ENCODE measurements around the gene SAMD14. TPM values are rescaled to one million over a fixed set of nuclear protein-coding genes. Genes with fewer than 3 reads are reported as not detected.

Gene SAMD14
- total and polyA plus RNA-seq, 3 donors from 2014 or later: 3.2 to 5.2 (median 3.3) TPM

DNA sequence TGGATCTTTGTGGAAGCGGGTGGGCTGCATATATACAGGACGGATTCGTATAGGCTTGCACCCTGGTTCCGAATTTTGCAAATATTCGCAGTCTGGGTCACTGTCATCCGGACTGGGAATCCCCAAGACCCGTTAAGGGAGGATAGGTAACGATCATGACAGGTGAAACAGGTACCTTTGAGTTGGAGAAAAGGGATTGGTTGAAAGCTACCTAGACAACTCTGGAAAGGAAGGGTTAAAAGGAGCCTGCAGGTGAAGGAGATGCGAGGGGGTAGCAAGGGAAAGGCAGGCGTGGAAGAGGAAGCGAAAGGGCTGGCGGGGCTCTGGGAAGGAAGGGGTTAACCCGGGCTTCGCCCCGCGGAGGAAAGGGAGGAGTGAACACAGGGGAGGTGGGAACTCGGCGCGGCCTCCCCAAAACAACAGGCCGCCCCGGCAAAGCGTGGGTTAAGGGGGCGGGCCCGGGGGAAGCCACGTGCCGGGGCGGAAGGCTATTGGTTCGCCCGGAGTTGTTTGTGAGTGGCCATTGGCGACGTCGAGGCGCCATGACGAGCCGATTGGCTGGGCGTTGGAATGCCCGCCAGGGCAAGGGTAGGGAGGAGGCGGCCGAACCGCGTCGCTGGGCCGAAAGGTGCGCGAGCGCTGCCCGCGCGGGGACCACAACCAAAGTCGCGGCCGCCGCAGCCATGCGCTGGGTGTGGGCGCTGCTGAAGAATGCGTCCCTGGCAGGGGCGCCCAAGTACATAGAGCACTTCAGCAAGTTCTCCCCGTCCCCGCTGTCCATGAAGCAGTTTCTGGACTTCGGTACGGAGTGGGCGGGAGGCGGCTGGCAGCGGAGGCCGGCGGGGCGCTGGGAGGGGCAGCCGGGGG, 35.0 kb downstream of the SAMD14 start, which contains the start of gene PDK2:
Gene PDK2 (plus strand): TSS at position 599 of the 867 bp plus-strand sequence. CDS start 85 bp downstream, at position 684.
- peak; percentile 96 for DNase-seq
- Histone ChIP-seq H3K9me3 (no peaks in the 10 kb centered on the region), H3K4me1 (peaks cover 15% of the 10 kb centered on the region), H3K4me3 (peak within 1 kb of the TSS; percentile 94 to 98), H3K36me3 (ENCODE audit: low read depth, missing control alignments) (no peaks in the 10 kb centered on the region), H3K27ac (peak within 1 kb of the TSS; percentile 87 to 88), H3K27me3 (no peaks in the 10 kb centered on the region)
- intact Hi-C loops (cut with DNase I; ENCODE audit: low total_unique reads): no loop called here
- TF ChIP-seq POLR2A (IDR thresholded peaks at IDR 0.05): no peak
- TF ChIP-seq, protein P1, sequence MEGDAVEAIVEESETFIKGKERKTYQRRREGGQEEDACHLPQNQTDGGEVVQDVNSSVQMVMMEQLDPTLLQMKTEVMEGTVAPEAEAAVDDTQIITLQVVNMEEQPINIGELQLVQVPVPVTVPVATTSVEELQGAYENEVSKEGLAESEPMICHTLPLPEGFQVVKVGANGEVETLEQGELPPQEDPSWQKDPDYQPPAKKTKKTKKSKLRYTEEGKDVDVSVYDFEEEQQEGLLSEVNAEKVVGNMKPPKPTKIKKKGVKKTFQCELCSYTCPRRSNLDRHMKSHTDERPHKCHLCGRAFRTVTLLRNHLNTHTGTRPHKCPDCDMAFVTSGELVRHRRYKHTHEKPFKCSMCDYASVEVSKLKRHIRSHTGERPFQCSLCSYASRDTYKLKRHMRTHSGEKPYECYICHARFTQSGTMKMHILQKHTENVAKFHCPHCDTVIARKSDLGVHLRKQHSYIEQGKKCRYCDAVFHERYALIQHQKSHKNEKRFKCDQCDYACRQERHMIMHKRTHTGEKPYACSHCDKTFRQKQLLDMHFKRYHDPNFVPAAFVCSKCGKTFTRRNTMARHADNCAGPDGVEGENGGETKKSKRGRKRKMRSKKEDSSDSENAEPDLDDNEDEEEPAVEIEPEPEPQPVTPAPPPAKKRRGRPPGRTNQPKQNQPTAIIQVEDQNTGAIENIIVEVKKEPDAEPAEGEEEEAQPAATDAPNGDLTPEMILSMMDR (IDR thresholded peaks at IDR 0.05): peak in 2 of 3 experiments; percentile 7 to 17
- WGBS, 2 donors: 0% methylated on average over 33 to 68 of the region's 68 CpGs

DNA sequence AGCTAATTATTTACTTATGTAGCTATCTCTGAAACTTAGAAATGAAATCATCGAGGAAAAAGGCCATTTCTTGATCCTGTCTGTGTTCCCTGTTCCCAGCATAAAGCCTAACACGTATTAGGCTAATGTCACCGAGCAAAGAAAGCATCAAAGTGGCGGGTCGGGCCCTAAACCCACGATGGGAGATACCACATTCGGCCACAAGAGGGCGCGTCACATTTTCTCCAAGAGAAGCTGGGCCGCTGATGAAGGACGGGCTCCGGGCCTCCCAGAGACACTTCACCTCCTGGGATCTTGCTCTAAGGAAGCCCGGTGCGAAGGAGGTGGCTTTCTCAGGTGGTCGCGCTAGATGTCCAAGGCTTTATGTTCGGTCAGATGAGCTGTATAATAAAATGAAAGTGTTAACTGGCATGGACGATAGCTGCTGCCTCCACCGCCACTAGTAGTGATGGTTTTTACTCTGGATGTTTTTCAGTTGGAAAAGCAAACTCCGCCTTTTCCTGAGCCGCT, 35.7 kb downstream of the SAMD14 start:
- H3K27ac ChIP-seq: peak overlapping the region; percentile 66 to 88
- intact Hi-C loops (cut with DNase I; ENCODE audit: low total_unique reads): no loop called here
- no peaks in the 10 kb centered on the region for H3K36me3 ChIP-seq (ENCODE audit: low read depth, missing control alignments)
- H3K4me1 ChIP-seq: peaks cover 15% of the 10 kb centered on the region
- TF ChIP-seq, protein P1 (IDR thresholded peaks at IDR 0.05): peak; percentile 95 to 98 (median 97)
- no peak for TF ChIP-seq POLR2A (IDR thresholded peaks at IDR 0.05)
- no peaks in the 10 kb centered on the region for H3K27me3 ChIP-seq
- peak overlapping the region; percentile 94 to 98 for H3K4me3 ChIP-seq
- H3K9me3 ChIP-seq: no peaks in the 10 kb centered on the region
- DNase-seq: peak; percentile 97
- WGBS, 2 donors: 0 to 1% methylated on average over 21 of the region's 21 CpGs

DNA sequence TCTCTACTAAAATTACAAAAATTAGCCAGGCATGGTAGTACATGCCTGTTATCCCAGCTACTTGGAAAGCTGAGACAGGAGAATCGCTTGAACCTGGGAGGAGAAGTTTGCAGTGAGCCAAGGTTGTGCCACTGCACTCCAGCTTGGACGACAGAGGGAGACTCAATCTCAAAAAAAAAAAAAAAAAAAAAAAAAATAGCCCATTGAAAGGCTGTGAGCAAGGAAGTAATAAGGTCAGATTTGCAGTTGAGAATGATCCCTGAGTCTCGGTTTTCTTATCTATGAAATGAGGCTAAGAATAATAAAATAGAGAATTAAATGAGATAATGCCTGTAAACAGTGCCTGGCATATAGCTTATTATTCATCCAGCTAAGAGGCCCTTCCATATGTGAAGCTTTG, 36.2 kb downstream of the SAMD14 start:
- no peaks in the 10 kb centered on the region for H3K9me3 ChIP-seq
- 22 to 39% methylated on average over 3 of the region's 3 CpGs for WGBS, 2 donors
- intact Hi-C loops (cut with DNase I; ENCODE audit: low total_unique reads): no loop called here
- peaks cover 11% of the 10 kb centered on the region for H3K4me1 ChIP-seq
- H3K27ac ChIP-seq: no peak overlapping the region
- no peak for DNase-seq
- H3K36me3 ChIP-seq (ENCODE audit: low read depth, missing control alignments): no peaks in the 10 kb centered on the region
- TF ChIP-seq, protein P1 (IDR thresholded peaks at IDR 0.05): no peak
- no peak for TF ChIP-seq POLR2A (IDR thresholded peaks at IDR 0.05)
- H3K27me3 ChIP-seq: no peaks in the 10 kb centered on the region
- no peak overlapping the region for H3K4me3 ChIP-seq

DNA sequence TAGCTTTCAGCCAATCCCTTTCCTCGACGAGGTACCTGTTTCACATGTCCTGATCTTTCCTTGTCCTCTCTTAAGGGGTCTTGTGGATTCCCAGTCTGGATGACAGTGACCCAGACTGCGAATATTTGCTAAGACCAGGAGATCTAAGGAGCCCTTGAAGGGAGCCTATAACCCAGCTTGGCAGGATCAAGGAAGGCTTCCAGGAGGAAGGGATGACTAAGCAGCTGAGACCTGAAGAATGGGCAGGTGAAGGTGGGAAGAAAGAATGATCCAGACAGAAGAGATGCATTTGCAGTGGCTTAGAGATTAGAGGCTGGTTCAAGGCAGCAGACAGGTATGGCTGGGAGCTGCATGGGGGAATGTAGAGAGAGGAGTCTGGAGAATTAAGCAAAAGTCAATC, 36.7 kb downstream of the SAMD14 start:
- no peak for DNase-seq
- Histone ChIP-seq H3K9me3 (no peaks in the 10 kb centered on the region), H3K36me3 (ENCODE audit: low read depth, missing control alignments) (no peaks in the 10 kb centered on the region), H3K27ac (no peak overlapping the region), H3K4me1 (peaks cover 10% of the 10 kb centered on the region), H3K27me3 (no peaks in the 10 kb centered on the region), H3K4me3 (no peak overlapping the region)
- intact Hi-C loops (cut with DNase I; ENCODE audit: low total_unique reads): no loop called here
- 90 to 100% methylated on average over 3 of the region's 3 CpGs for WGBS, 2 donors
- TF ChIP-seq POLR2A (IDR thresholded peaks at IDR 0.05): no peak
- TF ChIP-seq, protein P1 (IDR thresholded peaks at IDR 0.05): no peak
